Activated CD8-positive, alpha-beta memory T cell treated with anti-CD3 and anti-CD28 coated beads for 4 hours (primary cell): Measurements from ENCODE around the gene MDFI.

ENCODE experiments used
- DNase-seq, 2 donors: peaks; one replicate each; pipeline ENCODE4 v3.0.0-alpha.2; 2020; ENCODE audit warnings: low read depth in 2 of 2

The MDFI gene

GRCh38 chr6:41650120-41650519, 11.9 kb downstream of the MDFI start:
- DNase-seq, result no peak

DNA sequence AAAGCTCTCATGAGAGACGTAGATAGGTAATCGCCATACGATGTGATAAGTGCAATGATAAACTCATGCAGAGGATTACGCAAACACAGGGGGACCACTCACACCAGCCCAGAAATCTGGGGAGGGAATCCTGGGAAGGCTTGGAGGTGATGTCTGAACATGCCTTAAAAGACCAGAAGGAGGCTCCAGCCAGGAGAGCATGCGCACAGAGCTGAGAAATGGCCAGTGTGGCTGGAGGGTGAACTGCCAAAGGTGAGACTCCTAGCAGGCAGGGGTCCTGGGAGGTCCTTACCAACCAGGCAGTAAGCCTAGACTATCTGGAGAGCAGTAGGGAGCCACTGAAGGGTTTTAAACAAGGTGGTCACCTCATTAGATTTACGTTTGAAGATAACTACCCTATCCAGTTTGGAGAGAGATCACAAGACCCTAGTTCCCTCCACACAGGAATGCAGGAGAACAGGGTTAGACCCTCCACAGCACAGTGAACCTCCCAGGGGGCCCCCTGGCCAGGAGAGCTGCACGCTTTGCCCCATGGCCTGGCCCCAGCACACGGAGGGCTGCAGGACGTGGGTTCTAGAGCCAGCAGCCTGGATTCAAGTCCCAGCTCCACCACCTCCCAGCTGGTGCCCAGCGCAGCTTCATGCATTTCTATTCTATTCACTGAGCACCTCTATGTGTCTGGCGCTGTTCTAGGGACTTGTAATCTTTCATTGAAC, 13.1 kb downstream of the MDFI start:
- DNase-seq, result no peak

DNA sequence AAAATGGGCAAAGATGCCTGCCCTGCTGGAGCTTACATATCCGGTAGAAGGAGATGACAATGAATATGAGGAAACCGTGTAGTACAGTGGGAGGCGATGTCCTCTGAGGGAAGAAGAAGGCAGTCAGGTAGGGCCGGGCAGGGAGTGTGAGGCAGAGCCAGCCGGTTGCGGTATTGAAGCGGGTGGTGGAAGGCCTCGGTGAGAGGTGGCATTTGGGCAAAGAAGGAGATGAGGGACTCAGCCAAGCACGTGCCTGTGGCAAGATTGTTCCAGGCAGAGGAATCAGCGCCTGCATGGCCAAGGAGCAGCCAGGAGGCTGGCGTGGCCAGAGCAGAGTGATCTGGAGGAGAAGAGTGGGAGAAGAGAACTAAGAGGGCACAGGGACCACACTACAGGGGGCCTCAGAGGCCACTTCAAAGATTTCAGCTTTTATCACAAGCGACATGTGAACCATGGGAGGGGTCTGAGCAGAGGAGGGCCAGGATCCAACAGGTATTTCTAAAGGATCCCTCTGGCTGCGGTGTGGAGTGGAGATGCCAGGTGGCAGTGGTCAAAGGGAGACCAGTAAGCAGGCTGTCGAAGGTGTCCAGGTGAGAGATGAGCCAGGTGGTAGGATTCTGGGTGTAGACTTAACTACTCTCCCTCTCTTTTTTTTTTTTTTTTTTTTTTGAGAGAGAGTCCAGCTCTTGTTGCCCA, 13.8 kb downstream of the MDFI start:
- no peak for DNase-seq

- DNase-seq, result no peak
Observed at GRCh38 chr6:41652866-41653652, 14.8 kb downstream of the MDFI start.

GRCh38 chr6:41653691-41654090, 15.4 kb downstream of the MDFI start:
- DNase-seq, result no peak

- DNase-seq, result no peak
Observed at GRCh38 chr6:41654151-41654697, 16.0 kb downstream of the MDFI start.

- DNase-seq, result no peak
Observed at GRCh38 chr6:41654698-41655151, 16.5 kb downstream of the MDFI start.

DNA sequence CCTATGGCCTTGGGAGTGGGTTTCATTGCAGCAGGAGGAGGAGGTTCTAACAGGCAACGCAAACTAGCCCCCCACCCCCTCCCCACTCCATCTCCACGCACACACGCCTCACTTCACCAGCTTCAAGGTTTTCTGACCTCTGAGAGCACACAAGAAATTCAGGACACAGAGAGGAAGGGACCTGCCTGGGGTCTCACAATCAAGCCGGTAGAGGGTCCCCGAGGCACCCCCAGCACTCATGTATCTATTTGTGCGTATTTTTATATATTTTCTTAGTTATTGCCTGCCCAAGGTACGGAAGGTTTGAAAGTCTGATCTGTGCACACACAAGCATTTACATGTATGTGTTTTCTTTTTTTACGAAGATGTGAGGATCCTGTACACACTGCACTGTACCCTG, 16.9 kb downstream of the MDFI start:
- no peak for DNase-seq

DNA sequence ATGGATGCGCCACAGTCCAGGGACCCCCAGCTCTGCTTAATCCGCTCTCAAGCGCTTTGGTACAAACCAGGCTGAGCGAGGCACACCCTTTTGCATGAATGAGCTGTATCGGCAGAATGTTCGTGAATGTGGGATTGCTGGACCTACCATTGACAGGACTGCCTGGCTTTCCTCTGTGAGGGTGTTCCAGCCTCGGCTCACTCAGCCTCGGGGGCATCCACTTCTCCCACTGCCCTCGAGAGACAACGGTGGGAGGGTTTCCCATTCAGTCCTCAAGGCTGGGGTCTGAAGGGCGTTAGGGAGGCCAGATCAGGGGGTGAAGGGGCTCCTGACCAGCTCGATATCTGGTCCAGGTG, 17.4 kb downstream of the MDFI start:
- DNase-seq, result no peak

DNA sequence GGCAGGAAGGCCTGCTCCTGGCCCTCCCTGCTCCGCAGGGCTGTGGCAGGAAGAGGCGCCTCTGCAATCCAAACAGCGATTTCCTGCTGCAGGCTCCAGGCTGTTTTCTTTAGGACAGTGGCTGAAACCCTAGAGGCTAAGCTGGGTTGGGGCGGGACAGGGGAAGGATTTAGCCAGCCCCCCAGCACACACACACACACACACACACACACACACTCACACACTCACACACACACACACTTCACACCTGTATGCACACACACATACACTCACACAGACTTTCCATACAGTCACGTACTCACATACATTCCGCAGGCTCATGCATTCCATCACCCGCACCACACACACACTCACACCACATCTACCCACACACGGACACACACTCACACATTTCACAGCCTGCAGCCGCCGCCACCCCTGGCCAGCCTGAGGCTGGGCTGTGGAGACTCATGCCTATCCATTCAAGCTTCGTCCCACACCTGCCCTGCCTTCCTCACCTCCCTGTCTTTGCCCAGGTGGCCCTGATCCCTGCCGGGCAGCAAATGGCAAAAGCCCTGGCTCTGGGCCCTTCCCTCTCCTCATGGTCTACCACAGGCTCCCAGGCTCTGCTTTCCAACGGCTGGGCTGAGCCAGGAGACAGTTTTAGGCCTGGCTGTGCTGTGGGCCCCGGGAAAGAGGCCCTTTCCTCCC, 17.9 kb downstream of the MDFI start:
- DNase-seq, result no peak

DNA sequence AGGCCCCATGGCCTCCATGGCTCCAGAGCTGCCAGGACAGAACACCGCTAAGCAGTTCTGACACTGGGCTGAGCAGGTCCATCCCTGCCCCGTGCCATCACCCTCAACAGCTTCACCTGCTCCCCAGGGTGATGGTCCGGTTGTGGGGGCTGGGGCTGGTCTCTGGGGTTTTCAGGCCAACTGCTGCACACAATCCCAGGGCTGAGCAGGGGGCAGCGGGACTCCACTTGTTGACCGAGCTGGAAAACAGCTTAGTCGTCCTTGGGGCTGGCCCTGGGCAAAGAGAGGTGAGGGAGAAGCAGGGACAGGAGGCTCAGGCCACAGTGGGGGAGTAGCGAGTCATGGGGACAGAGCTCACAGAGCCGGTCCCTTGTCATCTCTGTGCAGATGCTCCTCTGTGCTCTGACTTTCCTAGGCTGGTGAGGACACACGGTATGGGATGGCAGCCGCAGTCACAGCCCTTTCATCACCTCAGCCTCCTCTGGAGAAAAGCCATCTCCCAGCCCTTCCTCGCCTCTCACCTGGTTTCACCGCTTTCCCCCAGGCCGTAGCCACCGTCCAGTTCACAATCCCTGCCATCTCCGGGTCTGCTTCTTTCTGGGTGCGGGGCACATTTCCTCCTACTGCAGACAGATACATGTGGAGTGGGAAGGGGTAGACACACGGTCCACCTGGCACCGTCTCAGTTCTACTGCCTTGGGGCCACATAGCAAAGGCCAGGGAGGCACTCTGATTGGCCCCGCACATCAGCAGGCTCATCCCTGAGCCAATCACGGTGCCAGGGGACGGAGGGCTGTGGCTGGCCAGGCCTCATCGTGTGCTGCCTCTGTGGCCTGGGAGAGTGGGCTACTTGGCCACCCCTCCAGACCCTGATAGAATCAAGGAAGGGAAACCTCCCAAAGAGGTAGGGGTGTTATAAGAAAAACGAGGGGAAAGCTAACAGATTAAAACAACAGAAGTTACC, 19.1 kb downstream of the MDFI start:
- no peak for DNase-seq

- no peak for DNase-seq
Observed at GRCh38 chr6:41658636-41659035, 20.4 kb downstream of the MDFI start.

DNA sequence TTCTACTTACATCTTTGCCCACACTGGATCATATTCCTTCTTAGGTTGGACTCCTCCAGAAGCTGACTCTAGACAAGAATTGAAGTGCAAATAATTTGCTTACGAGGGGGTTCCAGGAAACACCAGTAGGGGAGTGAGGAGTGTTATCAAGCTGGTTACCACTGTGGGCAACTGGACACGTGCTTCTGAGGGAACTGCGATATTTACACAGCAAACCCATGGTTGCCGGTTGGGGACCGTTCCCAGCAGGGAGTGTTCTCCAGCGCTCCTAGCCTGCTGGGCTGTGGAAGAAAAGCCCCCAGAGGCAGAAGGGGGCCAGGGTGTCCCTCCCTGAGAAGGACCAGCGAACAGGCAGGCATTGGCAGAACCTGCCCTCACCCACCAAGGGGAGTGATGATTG, 21.7 kb downstream of the MDFI start:
- no peak for DNase-seq

GRCh38 chr6:41663568-41663967, 25.3 kb downstream of the MDFI start:
- DNase-seq, result no peak

DNA sequence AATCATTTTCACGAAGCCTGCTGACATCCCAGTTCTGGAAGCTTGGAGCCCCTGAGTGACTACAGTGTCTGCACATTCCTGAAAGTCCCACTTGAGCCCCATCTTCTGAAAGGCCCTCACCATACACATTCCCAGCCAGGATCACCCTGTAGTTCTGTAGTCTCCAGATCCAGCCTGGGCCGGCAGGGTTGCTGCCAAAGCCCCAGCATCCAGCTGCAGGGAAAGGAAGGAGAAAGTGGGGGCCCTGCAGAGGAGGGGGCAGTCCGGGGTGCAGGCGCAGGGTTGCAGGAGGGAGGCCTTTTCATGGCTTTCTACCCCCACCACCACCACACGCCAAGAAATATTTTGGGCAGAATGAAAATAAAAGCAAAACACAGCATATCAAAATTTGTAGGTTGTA, 26.0 kb downstream of the MDFI start:
- DNase-seq, result no peak

- no peak for DNase-seq
Observed at GRCh38 chr6:41667195-41667594, 28.9 kb downstream of the MDFI start.

- DNase-seq, result no peak
Observed at GRCh38 chr6:41668968-41669367, 30.7 kb downstream of the MDFI start.

DNA sequence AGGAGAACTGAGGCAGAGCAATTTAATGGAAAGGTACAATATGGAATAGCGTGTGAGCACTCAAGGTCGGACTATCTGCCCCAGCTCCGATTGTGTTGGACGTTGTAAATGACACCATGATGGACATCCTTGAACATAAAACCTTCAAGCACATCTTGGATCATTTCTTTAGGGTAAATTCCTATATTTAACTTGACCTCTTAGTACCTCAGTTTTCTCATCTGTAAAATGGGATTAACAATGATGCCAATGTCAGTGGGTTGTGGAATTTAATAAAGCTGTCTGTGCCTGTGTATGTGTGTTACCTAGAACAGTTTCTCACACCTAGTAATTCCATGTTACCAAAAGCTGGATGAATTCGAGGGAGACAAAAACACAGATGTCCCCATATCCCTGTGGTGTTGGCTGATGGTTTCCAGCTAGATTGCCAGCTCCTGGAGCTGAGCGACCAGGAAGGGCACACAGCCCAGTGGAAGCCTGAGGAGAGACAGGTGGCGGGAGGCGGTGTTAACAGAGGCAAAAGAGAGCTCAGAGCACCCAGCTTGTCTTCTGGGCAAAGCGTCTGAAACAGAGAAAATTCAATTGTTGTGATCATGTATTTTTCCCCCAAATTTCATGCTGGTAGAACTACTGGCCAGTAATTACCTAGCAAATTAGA, 32.6 kb downstream of the MDFI start:
- no peak for DNase-seq

GRCh38 chr6:41671376-41671775, 33.1 kb downstream of the MDFI start:
- DNase-seq, result no peak

DNA sequence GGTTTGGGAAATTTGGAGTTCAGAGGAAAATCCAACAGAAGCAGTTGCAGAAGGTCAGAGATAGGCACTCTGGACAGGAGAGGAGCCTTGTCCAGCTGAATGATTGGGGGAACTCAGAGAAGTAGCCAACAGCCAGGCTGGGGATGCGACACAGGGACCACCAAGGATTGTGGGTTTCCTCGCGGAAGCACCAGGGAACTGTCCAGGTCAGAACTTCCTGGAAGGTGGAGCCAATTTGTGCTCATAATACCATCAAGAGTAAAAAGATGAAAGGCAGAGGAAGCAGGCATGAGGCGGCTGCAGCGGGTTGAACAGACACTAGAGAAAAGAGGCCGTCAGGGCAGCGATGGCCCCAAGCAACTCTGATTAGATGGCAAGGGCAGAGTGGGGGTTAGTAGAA, 33.7 kb downstream of the MDFI start:
- DNase-seq, result no peak
